Chondrocyte (in vitro differentiated cells): ENCODE measurements around the gene DCBLD1. TPM values are rescaled to one million over a fixed set of nuclear protein-coding genes. Genes with fewer than 3 reads are reported as not detected.

Experiments used
- DNase-seq: peaks from one replicate; pipeline ENCODE4 v3.0.0; 2021; ENCODE audit warnings: mixed read lengths, low spot score
- H3K27ac Mint-ChIP-seq: one replicate; pipeline ENCODE4 v1.8.0; 2021; ENCODE audit warnings: mild to moderate bottlenecking, moderate library complexity, mixed read lengths; ENCODE audit not compliant: unreplicated experiment
- H3K27me3 Mint-ChIP-seq: 2 replicates; pipeline ENCODE4 v1.8.0; 2021; ENCODE audit warnings: low read depth, mixed read lengths
- H3K36me3 Mint-ChIP-seq: 2 replicates; pipeline ENCODE4 v1.8.0; 2021; ENCODE audit warnings: low read depth, mixed read lengths
- H3K4me1 Mint-ChIP-seq: 2 replicates; pipeline ENCODE4 v1.8.0; 2021; ENCODE audit warnings: low read depth, mild to moderate bottlenecking, mixed read lengths
- H3K4me3 Mint-ChIP-seq: one replicate; pipeline ENCODE4 v1.8.0; 2021; ENCODE audit warnings: mild to moderate bottlenecking, moderate library complexity, mixed read lengths; ENCODE audit not compliant: unreplicated experiment
- H3K9me3 Mint-ChIP-seq: 2 replicates; pipeline ENCODE4 v1.8.0; 2021; ENCODE audit warnings: low read depth, mixed read lengths
- CTCF ChIP-seq: fragments of 200-600 bp; sonication (generic); IDR thresholded peaks from 2 replicates; pipeline ENCODE4 v1.5.0; 2021; ENCODE audit warnings: antibody characterized with exemption, mild to moderate bottlenecking, moderate library complexity
- total RNA-seq: library from RNA; stranded (reverse); gene quantifications from 3 replicates; pipeline ENCODE4 v1.2.1, GENCODE V29; 2021

The DCBLD1 gene
- total RNA-seq, 1 donor from 2014 or later: 39.3 TPM

GRCh38 chr6:117487821-117488220, 5.3 kb downstream of the DCBLD1 start:
- Mint-ChIP-seq H3K36me3 (peaks cover 7% of the 10 kb centered on the region), H3K9me3 (no peaks in the 10 kb centered on the region), H3K27ac (no peak overlapping the region), H3K4me1 (peaks cover 57% of the 10 kb centered on the region), H3K27me3 (no peaks in the 10 kb centered on the region), H3K4me3 (no peak overlapping the region)
- no peak for DNase-seq
- no peak for TF ChIP-seq CTCF

GRCh38 chr6:117489003-117489402, 6.5 kb downstream of the DCBLD1 start:
- Mint-ChIP-seq H3K4me3 (no peak overlapping the region), H3K27me3 (no peaks in the 10 kb centered on the region), H3K9me3 (no peaks in the 10 kb centered on the region), H3K36me3 (peaks cover 7% of the 10 kb centered on the region), H3K27ac (no peak overlapping the region), H3K4me1 (peaks cover 65% of the 10 kb centered on the region)
- no peak for DNase-seq
- TF ChIP-seq CTCF: no peak

GRCh38 chr6:117491916-117492315, 9.4 kb downstream of the DCBLD1 start:
- DNase-seq: no peak
- no peaks in the 10 kb centered on the region for H3K9me3 Mint-ChIP-seq
- no peaks in the 10 kb centered on the region for H3K27me3 Mint-ChIP-seq
- H3K4me1 Mint-ChIP-seq: peaks cover 68% of the 10 kb centered on the region
- H3K27ac Mint-ChIP-seq: peak overlapping the region; percentile 81
- peaks cover 4% of the 10 kb centered on the region for H3K36me3 Mint-ChIP-seq
- peak overlapping the region; percentile 3 for H3K4me3 Mint-ChIP-seq
- TF ChIP-seq CTCF: no peak

- DNase-seq: no peak
- Mint-ChIP-seq H3K4me3 (no peak overlapping the region), H3K4me1 (peaks cover 74% of the 10 kb centered on the region), H3K27me3 (no peaks in the 10 kb centered on the region), H3K9me3 (no peaks in the 10 kb centered on the region), H3K27ac (peak overlapping the region; percentile 75), H3K36me3 (no peaks in the 10 kb centered on the region)
- TF ChIP-seq CTCF: no peak
These were observed 11.0 kb downstream of the DCBLD1 start for GRCh38 chr6:117493470-117493869.

DNA sequence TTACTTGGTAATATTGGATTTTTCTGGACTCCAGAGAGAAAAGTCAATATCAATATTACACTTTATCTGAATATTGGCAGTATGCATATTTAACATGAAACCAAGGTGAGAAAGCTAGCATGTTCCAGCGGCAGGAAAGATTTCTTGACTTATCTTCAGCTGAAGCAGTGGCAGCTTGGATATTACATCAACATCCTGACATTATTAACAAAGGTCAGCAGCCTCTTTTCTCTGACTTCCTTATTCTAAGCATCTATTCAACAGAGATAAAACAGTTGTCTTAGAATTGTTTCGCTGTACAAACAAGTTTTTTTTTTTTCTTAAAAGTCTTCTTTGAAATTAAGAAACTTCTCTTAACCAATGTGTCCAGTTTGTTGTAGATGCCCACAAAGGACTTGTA, 11.8 kb downstream of the DCBLD1 start:
- no peaks in the 10 kb centered on the region for H3K36me3 Mint-ChIP-seq
- H3K4me1 Mint-ChIP-seq: peaks cover 77% of the 10 kb centered on the region
- no peaks in the 10 kb centered on the region for H3K27me3 Mint-ChIP-seq
- TF ChIP-seq CTCF: no peak
- H3K4me3 Mint-ChIP-seq: no peak overlapping the region
- no peak for DNase-seq
- H3K27ac Mint-ChIP-seq: peak overlapping the region; percentile 82
- H3K9me3 Mint-ChIP-seq: no peaks in the 10 kb centered on the region
